Kidney glomerular epithelial cell (primary cell): ENCODE results near the gene PSMA6.
"Not testable (repeated sequence)": the region's sequence is repeated elsewhere in the genome, so short reads cannot be mapped to it uniquely, and the experiment has no call there.

ENCODE experiments used
- DNase-seq: peaks from one replicate; lab custom pipeline; 2025; lab: John Stamatoyannopoulos, UW

Gene PSMA6

GRCh38 chr14:35326375-35326774 lies 34.2 kb downstream of the PSMA6 start:
- DNase-seq, result no peak

DNA sequence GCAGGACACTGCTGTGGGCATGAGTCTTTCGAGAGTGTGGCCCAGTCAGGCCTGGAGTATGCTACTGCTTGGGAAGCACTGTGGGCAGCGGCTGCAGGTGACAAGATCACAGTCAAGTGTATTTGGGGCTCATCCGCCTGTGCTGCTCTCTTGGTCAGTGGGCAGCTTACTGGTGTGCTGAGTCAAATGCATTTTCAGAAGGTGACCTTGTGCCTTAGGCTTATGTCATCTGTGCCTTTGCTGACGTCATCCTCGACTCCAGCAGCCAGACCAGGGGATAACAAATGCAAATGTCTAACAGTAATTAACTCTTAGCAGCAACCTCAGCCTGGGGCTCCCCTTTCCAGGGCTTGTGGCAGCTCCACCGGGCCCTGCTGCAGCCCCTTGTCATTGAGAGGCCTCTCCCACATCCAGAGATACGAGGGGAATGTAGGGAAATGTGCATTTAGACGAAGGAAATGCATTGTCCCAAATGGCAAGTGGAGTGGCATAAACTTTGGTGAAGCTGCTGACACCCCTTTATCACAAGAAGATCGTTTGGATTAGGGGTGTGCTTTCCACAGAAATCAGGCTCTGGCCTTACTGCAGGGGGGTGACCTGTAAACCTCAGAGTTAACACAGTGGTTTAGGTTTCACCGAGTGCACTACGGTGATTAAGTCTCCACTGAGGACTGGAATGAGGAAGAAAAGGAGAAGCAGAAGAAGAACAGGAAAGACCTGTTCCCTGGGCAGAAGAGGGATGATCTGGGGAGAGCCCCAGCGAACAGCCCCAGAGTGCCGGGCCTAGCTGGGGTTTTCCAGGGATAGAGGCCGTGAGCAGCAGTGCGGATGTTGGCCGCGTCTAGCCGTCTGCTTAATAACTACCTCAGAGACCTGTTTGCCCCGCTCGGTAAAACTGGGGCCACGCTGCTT lies 39.7 kb downstream of the PSMA6 start:
- peak; percentile 33 for DNase-seq

DNA sequence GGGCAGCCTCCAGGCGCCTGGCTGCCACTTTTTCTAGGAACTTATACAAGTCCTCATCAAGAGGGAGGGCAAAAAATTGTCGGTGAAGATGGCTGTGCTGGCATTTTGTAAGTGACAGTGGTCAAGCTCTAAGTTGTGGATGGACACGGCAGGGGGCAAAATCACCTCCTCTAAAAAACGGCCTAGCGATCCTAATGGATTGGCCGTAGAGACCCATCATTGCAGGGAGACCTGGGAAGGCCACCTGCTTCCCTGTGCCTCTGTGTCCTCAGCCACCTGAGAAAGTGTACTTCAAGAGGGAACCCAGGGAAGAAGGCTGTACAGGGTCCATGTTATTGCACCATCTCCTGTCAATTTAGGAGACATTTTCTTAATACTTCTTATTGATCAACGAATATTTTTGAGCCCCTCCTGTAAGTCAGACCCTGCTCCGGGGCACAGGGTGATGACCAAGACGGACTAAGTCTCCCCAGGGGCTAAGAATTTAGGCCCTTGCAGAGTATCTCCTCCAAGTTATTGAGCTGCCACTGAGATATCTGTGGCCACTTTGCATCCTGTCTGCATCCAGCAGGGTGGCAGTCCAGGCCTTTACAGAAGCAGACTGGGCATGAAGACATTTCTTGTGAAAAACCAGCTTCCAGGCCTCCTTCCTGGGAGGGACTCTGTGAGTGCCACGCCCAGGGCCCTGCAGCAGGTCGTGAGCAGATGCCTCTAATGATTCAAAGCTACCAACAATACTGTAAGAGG lies 40.5 kb downstream of the PSMA6 start:
- DNase-seq, result no peak

- no peak for DNase-seq
Measured at GRCh38 chr14:35333264-35333730, 41.1 kb downstream of the PSMA6 start.

DNA sequence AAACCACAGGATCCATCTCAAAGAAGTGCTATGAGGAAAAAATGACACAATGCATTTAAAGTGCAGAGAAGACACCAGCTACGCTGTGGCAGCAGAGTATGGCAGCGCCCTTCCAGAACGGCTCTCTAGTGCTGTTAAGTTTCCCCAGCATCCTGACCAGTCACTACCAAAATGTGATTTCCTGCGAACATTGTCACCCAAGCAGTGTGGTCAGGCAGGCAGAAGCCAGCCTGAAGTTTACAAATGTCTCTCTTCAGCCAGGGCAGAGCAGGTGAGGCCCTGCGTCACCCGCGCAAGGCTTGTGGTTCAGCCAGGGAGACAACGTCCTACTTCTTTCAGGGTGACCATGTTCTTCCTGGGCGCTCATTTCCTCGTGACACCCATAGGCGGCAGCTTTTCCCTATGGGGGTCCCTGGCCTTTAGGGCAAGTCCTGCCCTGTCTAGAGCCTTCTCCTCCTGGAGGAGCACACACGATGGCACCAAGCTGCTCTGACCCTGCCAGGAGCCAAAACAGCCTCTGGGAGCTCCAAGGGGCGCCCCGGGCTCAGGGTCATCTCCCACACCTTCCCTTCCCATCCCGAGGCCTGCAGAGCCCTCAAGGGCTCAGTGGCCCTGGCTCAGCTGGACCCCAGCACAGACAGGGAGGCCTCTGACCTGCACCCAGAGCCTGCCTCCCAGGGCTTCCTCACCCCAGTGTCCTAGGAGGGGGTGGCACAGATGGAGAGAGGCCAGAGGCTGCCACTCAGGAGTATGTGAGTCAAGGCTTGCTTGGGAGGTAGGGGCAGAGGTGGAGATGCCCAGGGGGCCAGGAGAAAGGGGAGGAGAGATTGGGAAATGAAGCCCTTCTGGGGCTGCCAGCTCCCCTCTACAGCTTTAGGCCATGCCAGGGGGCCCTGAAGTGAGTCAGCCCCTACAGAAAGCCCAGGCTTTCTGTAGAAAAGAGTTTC lies 41.9 kb downstream of the PSMA6 start:
- no peak for DNase-seq

GRCh38 chr14:35335388-35336092 lies 43.4 kb downstream of the PSMA6 start:
- peak; percentile 7 for DNase-seq

GRCh38 chr14:35336171-35336493 lies 44.0 kb downstream of the PSMA6 start:
- not testable (repeated sequence) for DNase-seq

GRCh38 chr14:35336494-35337268 lies 44.5 kb downstream of the PSMA6 start:
- peak; percentile 77 for DNase-seq

DNA sequence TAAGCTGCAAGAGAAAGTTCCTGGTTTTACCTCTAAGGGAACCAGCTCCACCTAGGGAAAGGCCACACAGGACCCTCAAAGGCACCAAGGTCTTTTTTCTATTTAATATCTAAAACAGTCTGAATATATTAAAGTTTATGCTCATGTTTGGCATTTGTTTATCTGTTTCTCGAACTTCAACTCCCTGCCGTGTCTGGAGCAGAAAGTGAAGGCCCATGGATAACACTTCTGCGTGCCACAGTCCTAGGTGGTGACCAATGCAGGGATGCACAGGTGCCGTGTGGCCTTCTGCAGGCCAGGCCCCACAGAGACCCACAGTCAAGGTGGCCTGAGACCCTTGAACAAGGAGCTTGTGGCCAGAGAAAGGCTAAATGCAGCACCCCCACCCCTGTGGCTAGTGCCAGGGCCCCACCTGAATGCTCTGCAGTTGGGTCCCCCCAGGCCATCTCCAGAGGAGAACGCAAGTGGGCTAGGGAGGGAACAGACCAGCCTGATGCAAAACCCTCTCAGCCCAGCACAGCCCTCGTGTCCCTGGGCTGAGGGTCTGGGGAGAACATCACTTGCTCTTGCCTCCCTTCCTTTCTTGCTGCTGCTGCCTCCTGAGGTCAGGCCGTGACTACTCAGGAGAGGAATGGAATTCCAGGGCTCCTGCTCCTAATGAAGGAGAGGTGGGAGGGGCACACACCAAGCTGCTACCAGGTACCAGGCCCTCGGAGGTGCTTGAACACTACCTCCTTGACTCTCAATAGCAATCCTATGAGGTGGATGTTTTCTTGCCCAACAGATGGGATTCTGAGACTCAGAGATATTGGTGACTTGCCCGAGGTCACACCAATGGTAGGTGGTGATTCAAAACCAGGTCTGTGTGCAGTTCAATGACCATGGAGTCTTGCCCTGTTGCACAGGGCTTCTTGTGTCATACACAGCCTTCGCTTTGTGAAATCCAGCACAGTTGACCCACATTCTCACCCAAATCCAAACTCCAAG lies 45.4 kb downstream of the PSMA6 start:
- peak; percentile 38 for DNase-seq

DNA sequence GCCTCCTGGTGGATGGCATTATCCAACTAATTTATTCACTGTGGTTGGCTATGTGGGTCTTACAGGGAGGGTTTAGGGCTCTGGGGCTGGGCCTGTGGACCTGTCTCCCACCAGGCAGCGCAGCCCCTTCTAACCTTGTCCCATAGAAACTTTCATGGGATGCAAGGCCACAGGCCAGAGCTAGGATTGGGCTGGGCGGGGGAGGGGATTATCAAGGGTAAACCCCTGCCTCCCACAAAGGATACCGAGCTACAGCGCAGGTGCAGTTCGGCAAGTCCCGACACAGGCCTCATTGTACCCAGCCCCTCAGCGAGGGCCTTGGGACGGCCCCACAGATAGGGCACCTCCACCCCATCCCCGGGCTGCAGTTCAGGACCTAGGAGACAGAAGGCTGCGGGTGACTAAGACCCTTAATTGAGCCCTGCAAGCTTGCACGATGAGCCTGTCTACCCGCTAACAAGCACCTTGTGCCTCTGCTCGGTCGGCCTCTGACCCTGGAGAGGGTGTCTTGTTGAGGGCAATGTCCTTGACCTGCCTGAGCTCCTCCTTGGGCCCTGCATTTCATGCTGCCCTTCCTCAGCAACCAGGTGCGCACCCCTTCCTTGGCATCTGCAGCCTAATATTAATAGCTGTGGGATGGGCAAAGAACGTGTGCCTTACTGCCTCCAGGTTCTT lies 46.7 kb downstream of the PSMA6 start:
- no peak for DNase-seq

GRCh38 chr14:35339761-35340406 lies 47.7 kb downstream of the PSMA6 start:
- no peak for DNase-seq

DNA sequence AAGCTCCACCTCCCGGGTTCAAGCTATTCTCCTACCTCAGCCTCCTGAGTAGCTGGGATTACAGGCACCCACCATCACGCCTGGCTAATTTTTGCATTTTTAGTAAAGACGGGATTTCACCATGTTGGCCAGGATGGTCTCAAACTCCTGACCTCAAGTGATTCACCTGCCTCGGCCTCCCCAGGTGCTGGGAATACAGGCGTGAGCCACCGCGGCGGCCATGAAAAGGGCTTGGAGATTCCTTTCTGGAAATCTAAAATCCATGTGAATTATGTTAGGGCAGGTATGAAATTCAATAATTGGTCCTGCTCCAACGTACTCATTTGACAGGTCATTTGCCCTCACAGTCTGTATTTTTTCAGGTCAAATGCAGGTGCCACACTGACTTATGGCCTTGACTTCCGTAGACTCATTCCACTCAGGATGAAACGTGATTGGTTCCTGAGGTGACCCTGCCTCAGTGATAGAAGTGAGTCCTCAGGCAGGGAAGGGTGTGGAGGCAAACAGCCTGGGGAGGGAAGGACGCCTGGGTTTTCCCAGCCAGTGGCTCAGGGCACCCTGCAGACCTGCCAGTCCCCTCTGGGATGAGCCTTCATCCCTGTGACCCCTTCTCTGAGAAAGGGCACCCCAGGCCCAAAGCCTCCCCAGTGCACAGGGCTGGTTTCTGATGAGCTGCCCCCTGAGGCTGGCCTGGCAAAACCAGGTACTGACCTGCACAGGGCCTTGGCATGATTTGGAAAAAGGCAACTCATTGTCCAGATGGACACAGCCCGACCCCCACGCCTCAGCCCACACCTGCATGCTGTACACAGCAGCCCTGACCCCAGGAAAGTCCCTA lies 48.7 kb downstream of the PSMA6 start:
- no peak for DNase-seq

- DNase-seq, result no peak
Measured at GRCh38 chr14:35341454-35341750, 49.2 kb downstream of the PSMA6 start.

DNA sequence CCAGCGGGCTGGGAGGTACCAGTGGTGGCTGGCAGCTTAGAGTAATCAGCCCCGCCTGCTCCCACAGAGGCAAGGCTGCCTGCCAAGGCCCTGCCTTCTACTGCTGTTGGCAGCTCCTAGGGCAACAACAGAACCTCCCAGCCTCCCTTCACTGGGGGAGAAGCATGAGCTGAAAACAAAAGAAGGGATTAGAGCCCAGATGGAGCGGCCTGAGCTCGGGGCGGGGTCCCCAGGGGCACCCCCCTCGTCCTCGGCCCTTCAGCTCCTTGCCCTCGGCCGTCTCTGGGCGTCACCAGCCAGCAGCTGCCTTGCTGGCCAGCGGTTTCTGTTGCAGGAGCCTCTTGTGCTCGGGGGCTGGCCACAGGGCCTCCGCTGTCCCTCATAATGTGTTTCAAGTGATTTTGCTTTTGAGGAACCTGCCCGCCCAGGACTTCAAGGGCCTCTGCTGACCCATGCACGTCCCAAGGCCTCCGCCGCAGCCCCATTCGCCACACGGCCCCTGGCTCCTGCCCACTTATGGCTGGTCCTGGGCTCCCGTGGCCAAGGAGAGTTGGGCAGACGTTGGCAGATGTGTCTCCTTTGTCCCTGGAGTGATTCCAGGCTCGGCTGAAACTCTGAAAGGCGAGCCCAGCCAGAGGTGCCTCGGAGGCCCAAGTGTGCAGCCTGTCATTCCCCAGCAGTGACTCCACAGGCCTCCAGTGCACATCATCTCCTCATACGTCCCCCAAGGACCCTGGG lies 49.7 kb downstream of the PSMA6 start:
- peak; percentile 83 for DNase-seq

- no peak for DNase-seq
Measured at GRCh38 chr14:35342489-35343010, 50.4 kb downstream of the PSMA6 start.

GRCh38 chr14:35343702-35344101 lies 51.5 kb downstream of the PSMA6 start:
- no peak for DNase-seq
